GM12875 (cell line): Measurements from ENCODE around the gene FA2H.

Experiments used
- H3K4me3 ChIP-seq: one replicate; pipeline ENCODE4 v1.5.1; 2011; ENCODE audit warnings: low read depth, low read length, control low read depth
- CTCF ChIP-seq: IDR thresholded peaks from 2 replicates; pipeline ENCODE4 v1.5.1; 2011; ENCODE audit warnings: low read depth, mild to moderate bottlenecking, control low read depth, inconsistent platforms, low read length, moderate library complexity, borderline replicate concordance; ENCODE audit not compliant: insufficient read depth

Gene FA2H

GRCh38 chr16:74778646-74779045, 4.0 kb upstream of the FA2H start:
- no peak overlapping the region for H3K4me3 ChIP-seq
- no peak for TF ChIP-seq CTCF

DNA sequence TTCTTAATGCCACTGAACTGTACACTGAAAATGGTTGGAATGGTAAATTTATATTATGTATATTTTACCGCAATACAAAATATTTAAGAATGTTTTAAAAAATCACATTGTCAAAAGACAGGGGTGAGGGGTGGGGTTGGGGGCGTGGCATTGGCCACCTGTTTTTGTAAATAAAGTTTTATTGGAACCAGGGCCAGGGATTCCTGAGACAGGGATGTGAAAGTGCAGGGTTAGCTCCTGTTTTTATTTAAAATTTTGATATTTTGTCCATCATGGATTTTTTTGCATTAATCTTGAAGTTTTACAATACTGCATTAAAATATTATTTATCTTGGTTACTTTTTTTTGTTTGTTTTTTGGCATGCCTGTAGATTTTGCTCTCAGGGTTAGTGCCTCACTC, 2.3 kb upstream of the FA2H start:
- TF ChIP-seq CTCF = no peak
- H3K4me3 ChIP-seq = no peak overlapping the region

GRCh38 chr16:74775255-74775654, 635 bp upstream of the FA2H start:
- no peak for TF ChIP-seq CTCF
- no peak overlapping the region for H3K4me3 ChIP-seq

DNA sequence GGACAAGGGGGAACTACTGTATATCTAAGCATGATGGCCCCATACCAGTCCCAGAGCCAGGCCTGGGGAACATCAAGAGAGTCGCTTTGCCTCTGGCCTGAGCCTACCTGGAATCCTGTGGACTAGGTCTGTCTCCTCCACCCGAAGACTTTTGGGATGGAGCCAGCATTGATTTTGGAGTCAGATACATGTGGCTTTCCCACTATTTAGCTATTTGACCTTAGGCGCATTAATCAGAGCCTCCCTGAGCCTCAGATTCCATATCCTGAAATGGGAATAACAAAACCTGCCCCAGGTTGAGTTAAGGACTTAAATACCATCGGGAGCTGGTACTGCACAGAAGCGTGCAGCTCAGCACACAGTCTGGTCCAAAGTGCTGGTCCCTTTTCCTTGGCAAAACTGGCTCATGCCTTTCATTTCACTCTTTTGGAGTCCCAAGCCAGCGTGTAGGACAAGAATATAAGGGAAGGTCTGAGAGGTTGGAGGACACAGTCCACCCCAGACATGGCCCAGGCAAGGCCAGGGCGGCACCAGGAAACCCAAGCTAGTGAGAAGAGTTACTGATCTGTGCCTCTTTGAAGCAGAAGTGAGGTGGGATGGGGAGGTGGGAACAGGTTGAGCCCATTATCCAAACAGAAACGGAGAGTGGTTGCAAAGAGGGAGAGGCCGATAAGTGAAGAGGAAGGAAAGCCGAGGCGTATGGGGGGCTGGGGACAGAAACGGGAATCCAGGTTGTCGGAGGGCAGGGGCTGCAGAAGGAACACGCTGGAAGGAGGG, 986 bp downstream of the FA2H start:
- TF ChIP-seq CTCF = no peak
- H3K4me3 ChIP-seq = no peak overlapping the region

GRCh38 chr16:74771656-74772315, 2.8 kb downstream of the FA2H start:
- no peak overlapping the region for H3K4me3 ChIP-seq
- no peak for TF ChIP-seq CTCF

GRCh38 chr16:74770831-74771526, 3.6 kb downstream of the FA2H start:
- no peak for TF ChIP-seq CTCF
- no peak overlapping the region for H3K4me3 ChIP-seq
